Measurements from ENCODE around the gene SHC3. TPM values are rescaled to one million over a fixed set of nuclear protein-coding genes. Genes with fewer than 3 reads are reported as not detected.

Gene SHC3
- total and polyA plus RNA-seq, 2 of the 4 experiments (the other 2 are of a cell fraction) = 4.5 to 13.3 TPM

GRCh38 chr9:89051421-89052025 is 127.1 kb downstream of the SHC3 start:
- WGBS, 2 experiments (ENCODE audit: extremely low coverage in 2 of 2, insufficient read length in 1 of 2) = 96% methylated on average over 7 of the region's 12 CpGs; no CpG with 5 or more reads in 1 of the 2 experiments
- intact Hi-C loops (cut with micrococcal nuclease) = no loop called here

More at GRCh38 chr9:89051421-89052025, 127.1 kb downstream of the SHC3 start:
- BruUV-seq (replicated peaks) = no TSS peak
- Histone ChIP-seq H3K4ac (ENCODE audit: low read depth, low read length) (no peak overlapping the region), H3K4me1 (ENCODE audit: control insufficient read depth, insufficient read depth, low read length) (no peaks in the 10 kb centered on the region), H2AFZ (replicated peaks; ENCODE audit: low read length, poor library complexity) (no peak overlapping the region), H4K20me1 (ENCODE audit: insufficient read depth, low read length) (no peaks in the 10 kb centered on the region), H2BK20ac (ENCODE audit: low read depth, low read length) (no peak overlapping the region), H3K18ac (ENCODE audit: low read depth, low read length) (no peak overlapping the region), H3K4me2 (ENCODE audit: low read depth, low read length) (no peak overlapping the region), H3K79me1 (ENCODE audit: low read depth in 1 of 2, low read length in 2 of 2) (no peaks in the 10 kb centered on the region), H3K23ac (ENCODE audit: low read depth, low read length) (no peak overlapping the region), H3K56ac (ENCODE audit: extremely low read depth, insufficient read depth, low read length) (no peak overlapping the region), H2BK5ac (ENCODE audit: low read depth, low read length, poor library complexity, severe bottlenecking) (no peak overlapping the region), H3K36me3 (ENCODE audit: control insufficient read depth, insufficient read depth, low read length) (peaks cover 10% of the 10 kb centered on the region), H2AK5ac (ENCODE audit: low read depth, low read length) (no peak overlapping the region), H2AK9ac (replicated peaks; ENCODE audit: low read depth, low read length, poor library complexity) (no peak overlapping the region), H3K27me3 (ENCODE audit: control insufficient read depth, insufficient read depth, low read length) (no peaks in the 10 kb centered on the region), H3K4me3 (ENCODE audit: insufficient read depth, low read depth, low read length) (no peak overlapping the region), H2BK15ac (ENCODE audit: low read depth, low read length) (no peak overlapping the region), H3K9me1 (ENCODE audit: insufficient read depth, low read length) (peaks cover 9% of the 10 kb centered on the region), H4K91ac (ENCODE audit: insufficient read depth, low read depth, low read length) (no peak overlapping the region), H4K5ac (ENCODE audit: low read depth, low read length) (no peak overlapping the region), H3K27ac (ENCODE audit: insufficient read depth, low read length) (no peak overlapping the region), H3K9ac (ENCODE audit: low read depth, low read length) (no peak overlapping the region), H3K9me3 (ENCODE audit: control insufficient read depth, insufficient read depth, low read length) (no peaks in the 10 kb centered on the region), H4K8ac (ENCODE audit: low read depth in 2 of 2, low read length in 2 of 2) (no peak overlapping the region), H3K14ac (replicated peaks; ENCODE audit: low read depth, low read length) (no peak overlapping the region), H2BK120ac (ENCODE audit: low read depth, low read length) (no peak overlapping the region)
- ChIA-PET CTCF (no interaction called here), POLR2A (ENCODE audit: unreplicated experiment) (no interaction called here)
- in situ Hi-C loops (cut with MboI; ENCODE audit: low sequenced_read_pairs) = no loop called here
- dilution Hi-C loops (cut with HindIII; ENCODE audit: low sequenced_read_pairs, unreplicated experiment) = no loop called here
- ATAC-seq (ENCODE audit: low read depth) (no peak), DNase-seq (no peak)
- TF ChIP-seq RFX5 (IDR thresholded peaks at IDR 0.05; ENCODE audit: low read depth, low read length) = no peak
- no peak for TF ChIP-seq CTCF (conservative IDR thresholded peaks at IDR 0.05; ENCODE audit: low read depth, low read length)
- TF ChIP-seq USF2 (IDR thresholded peaks at IDR 0.05; ENCODE audit: low read depth, low read length) = no peak
- no peak for TF ChIP-seq SMC3 (IDR thresholded peaks at IDR 0.05; ENCODE audit: low read depth, low read length)
- no peak for TF ChIP-seq RAD21 (IDR thresholded peaks at IDR 0.05; ENCODE audit: low read length)
- no peak for TF ChIP-seq MAZ (IDR thresholded peaks at IDR 0.05; ENCODE audit: borderline replicate concordance, low read depth, low read length)
- TF ChIP-seq MXI1 (IDR thresholded peaks at IDR 0.05; ENCODE audit: borderline replicate concordance, low read depth, low read length) = no peak
- no peak for TF ChIP-seq RCOR1 (IDR thresholded peaks at IDR 0.05; ENCODE audit: insufficient replicate concordance, low read length)
- TF ChIP-seq CHD1 (IDR thresholded peaks at IDR 0.05; ENCODE audit: low read depth, low read length) = no peak
- TF ChIP-seq NFE2L2 (IDR thresholded peaks at IDR 0.05; ENCODE audit: low read depth, low read length) = no peak
- TF ChIP-seq BHLHE40 (IDR thresholded peaks at IDR 0.05; ENCODE audit: low read depth, low read length) = no peak
- TF ChIP-seq MAFK (IDR thresholded peaks at IDR 0.05; ENCODE audit: low read depth, low read length) = no peak
- no peak for TF ChIP-seq ELK1 (IDR thresholded peaks at IDR 0.05; ENCODE audit: borderline replicate concordance, low read depth, low read length)
- TF ChIP-seq POLR2A (IDR thresholded peaks at IDR 0.05; ENCODE audit: low read depth, low read length) = no peak
- TF ChIP-seq CEBPB (IDR thresholded peaks at IDR 0.05; ENCODE audit: low read depth, low read length) = no peak
- TF ChIP-seq FOS (IDR thresholded peaks at IDR 0.05; ENCODE audit: low read depth, low read length) = no peak
